ENCODE data around the gene FIBP.

Gene FIBP

GRCh38 chr11:65868076-65868667 lies 20.1 kb downstream of the FIBP start:
- no peak for DNase-seq (ENCODE audit: extremely low spot score)
- TF ChIP-seq FOXM1 (IDR thresholded peaks at IDR 0.05; ENCODE audit: borderline replicate concordance): no peak
- TF ChIP-seq SUZ12 (IDR thresholded peaks at IDR 0.05): no peak
- TF ChIP-seq FOXK2 (IDR thresholded peaks at IDR 0.05): no peak
- TF ChIP-seq TARDBP (IDR thresholded peaks at IDR 0.05): no peak
- TF ChIP-seq LEF1 (IDR thresholded peaks at IDR 0.05; ENCODE audit: borderline replicate concordance): no peak
- no peak for TF ChIP-seq FOXA1 (IDR thresholded peaks at IDR 0.05)
- TF ChIP-seq ZNF384 (IDR thresholded peaks at IDR 0.05): no peak
- TF ChIP-seq BHLHE40 (IDR thresholded peaks at IDR 0.05; ENCODE audit: borderline replicate concordance): no peak
- no peak for TF ChIP-seq CTBP1 (IDR thresholded peaks at IDR 0.05; ENCODE audit: borderline replicate concordance)
- no peak for TF ChIP-seq L3MBTL2 (conservative IDR thresholded peaks at IDR 0.05)
- no peak for TF ChIP-seq ARNT (IDR thresholded peaks at IDR 0.05)
- TF ChIP-seq NFRKB (IDR thresholded peaks at IDR 0.05): no peak
- no peak for TF ChIP-seq HDGF (IDR thresholded peaks at IDR 0.05; ENCODE audit: borderline replicate concordance)
- CTCF ChIA-PET: interaction anchor here (0.6 to 1.6 kb wide), 4 partner anchors 9 to 745 kb away, joined by 3 to 9 read pairs (median 6); no protein-coding TSS in a partner anchor
- POLR2A ChIA-PET: interaction anchor here (2.5 to 17.2 kb wide), 3 partner anchors 8 to 156 kb away, joined by 8 to 289 read pairs (median 97); partner anchors contain the start of genes CCDC85B, CFL1, FIBP and KAT5

- ChIA-PET CTCF (interaction anchor here (1.5 to 1.6 kb wide), 2 partner anchors 8 to 87 kb away, joined by 3 to 8 read pairs; partner anchors contain the start of gene AP5B1), POLR2A (interaction anchor here (0.9 to 17.2 kb wide), 4 partner anchors 8 to 155 kb away, joined by 3 to 289 read pairs (median 52); partner anchors contain the start of genes CCDC85B, CFL1, FIBP and KAT5)
- TF ChIP-seq SP1 (IDR thresholded peaks at IDR 0.05) (no peak), TARDBP (IDR thresholded peaks at IDR 0.05) (no peak), ARNT (IDR thresholded peaks at IDR 0.05) (no peak)
- no peak for DNase-seq (ENCODE audit: extremely low spot score)
Measured at GRCh38 chr11:65867284-65868071, 20.8 kb downstream of the FIBP start.

- POLR2A ChIA-PET: interaction anchor here (0.9 to 17.2 kb wide), 3 partner anchors 8 to 22 kb away, joined by 3 to 289 read pairs (median 3); partner anchors contain the start of genes CCDC85B, CFL1 and FIBP
- no peak for DNase-seq (ENCODE audit: extremely low spot score)
- CTCF ChIA-PET: interaction anchor here (0.9 to 1.5 kb wide), 2 partner anchors 22 to 86 kb away, joined by 3 to 4 read pairs; partner anchors contain the start of gene AP5B1
- no peak for TF ChIP-seq FOXM1 (IDR thresholded peaks at IDR 0.05; ENCODE audit: borderline replicate concordance)
- TF ChIP-seq L3MBTL2 (conservative IDR thresholded peaks at IDR 0.05): no peak
- TF ChIP-seq BHLHE40 (IDR thresholded peaks at IDR 0.05; ENCODE audit: borderline replicate concordance): no peak
- TF ChIP-seq SP1 (IDR thresholded peaks at IDR 0.05): no peak
- no peak for TF ChIP-seq LEF1 (IDR thresholded peaks at IDR 0.05; ENCODE audit: borderline replicate concordance)
- no peak for TF ChIP-seq NFRKB (IDR thresholded peaks at IDR 0.05)
- no peak for TF ChIP-seq HDGF (IDR thresholded peaks at IDR 0.05; ENCODE audit: borderline replicate concordance)
- no peak for TF ChIP-seq FOXA1 (IDR thresholded peaks at IDR 0.05)
- no peak for TF ChIP-seq FOXK2 (IDR thresholded peaks at IDR 0.05)
- TF ChIP-seq SUZ12 (IDR thresholded peaks at IDR 0.05): no peak
- no peak for TF ChIP-seq ELF4 (IDR thresholded peaks at IDR 0.05)
- no peak for TF ChIP-seq CTBP1 (IDR thresholded peaks at IDR 0.05; ENCODE audit: borderline replicate concordance)
- no peak for TF ChIP-seq ZNF384 (IDR thresholded peaks at IDR 0.05)
- no peak for TF ChIP-seq PKNOX1 (IDR thresholded peaks at IDR 0.05)
- TF ChIP-seq TARDBP (IDR thresholded peaks at IDR 0.05): no peak
- no peak for TF ChIP-seq ARNT (IDR thresholded peaks at IDR 0.05)
Measured at GRCh38 chr11:65866509-65867283, 21.6 kb downstream of the FIBP start.

GRCh38 chr11:65865550-65866172 lies 22.6 kb downstream of the FIBP start:
- CTCF ChIA-PET: interaction anchor here (1.5 kb wide), 1 partner anchor 85 kb away, joined by 3 read pairs; the partner anchor contains the start of gene AP5B1
- TF ChIP-seq LEF1 (IDR thresholded peaks at IDR 0.05; ENCODE audit: borderline replicate concordance) (no peak), SP1 (IDR thresholded peaks at IDR 0.05) (no peak), FOXK2 (IDR thresholded peaks at IDR 0.05) (no peak), SUZ12 (IDR thresholded peaks at IDR 0.05) (no peak), ELF4 (IDR thresholded peaks at IDR 0.05) (no peak), NFRKB (IDR thresholded peaks at IDR 0.05) (no peak), TARDBP (IDR thresholded peaks at IDR 0.05) (no peak), FOXM1 (IDR thresholded peaks at IDR 0.05; ENCODE audit: borderline replicate concordance) (no peak)
- POLR2A ChIA-PET: interaction anchor here (0.9 to 17.2 kb wide), 2 partner anchors 14 to 23 kb away, joined by 3 to 289 read pairs; partner anchors contain the start of genes CCDC85B and FIBP

GRCh38 chr11:65864706-65865471 lies 23.4 kb downstream of the FIBP start:
- CTCF ChIA-PET: no interaction called here
- TF ChIP-seq PKNOX1 (IDR thresholded peaks at IDR 0.05) (no peak), L3MBTL2 (conservative IDR thresholded peaks at IDR 0.05) (no peak), ELF4 (IDR thresholded peaks at IDR 0.05) (no peak), CTBP1 (IDR thresholded peaks at IDR 0.05; ENCODE audit: borderline replicate concordance) (no peak), HDGF (IDR thresholded peaks at IDR 0.05; ENCODE audit: borderline replicate concordance) (no peak), NFRKB (IDR thresholded peaks at IDR 0.05) (no peak), ARNT (IDR thresholded peaks at IDR 0.05) (no peak)
- POLR2A ChIA-PET: interaction anchor here (17.2 kb wide), 1 partner anchor 24 kb away, joined by 289 read pairs; the partner anchor contains the start of genes CCDC85B and FIBP
- DNase-seq (ENCODE audit: extremely low spot score): no peak

More at GRCh38 chr11:65865550-65866172, 22.6 kb downstream of the FIBP start:
- no peak for DNase-seq (ENCODE audit: extremely low spot score)

Data from HEK293T (cell line).